H9 (cell line): ENCODE measurements around the gene RARA. TPM values are rescaled to one million over a fixed set of nuclear protein-coding genes. Genes with fewer than 3 reads are reported as not detected.

Source experiments
- DNase-seq: peaks from one replicate; pipeline ENCODE4 v3.0.0-alpha.2; 2017
- H2AFZ ChIP-seq: one replicate; pipeline ENCODE4 v1.6.1; 2013; ENCODE audit warnings: mild to moderate bottlenecking, low read length, control low read depth, moderate library complexity
- H2AK5ac ChIP-seq: 2 replicates; pipeline ENCODE4 v1.6.1; 2013; ENCODE audit warnings: low read length, control low read depth, mixed read lengths; ENCODE audit not compliant: insufficient read length
- H2BK120ac ChIP-seq: one replicate; pipeline ENCODE4 v1.6.1; 2013; ENCODE audit warnings: low read depth, mild to moderate bottlenecking, low read length, control low read depth, inconsistent platforms; ENCODE audit not compliant: poor library complexity, severe bottlenecking
- H2BK12ac ChIP-seq: 2 replicates; pipeline ENCODE4 v1.6.1; 2013; ENCODE audit warnings: low read length, control low read depth, mixed read lengths, low read depth; ENCODE audit not compliant: insufficient read length
- H2BK15ac ChIP-seq: 2 replicates; pipeline ENCODE4 v1.6.1; 2013; ENCODE audit warnings: low read depth, low read length, control low read depth
- H2BK20ac ChIP-seq: one replicate; pipeline ENCODE4 v1.6.1; 2013; ENCODE audit warnings: low read depth, mild to moderate bottlenecking, low read length, control low read depth, inconsistent platforms; ENCODE audit not compliant: poor library complexity, severe bottlenecking
- H2BK5ac ChIP-seq: 2 replicates; pipeline ENCODE4 v1.6.1; 2013; ENCODE audit warnings: low read length, control low read depth, mixed read lengths; ENCODE audit not compliant: insufficient read length
- H3K14ac ChIP-seq: 2 replicates; pipeline ENCODE4 v1.6.1; 2013; ENCODE audit warnings: low read length, control low read depth; ENCODE audit not compliant: insufficient read depth
- H3K18ac ChIP-seq: 2 replicates; pipeline ENCODE4 v1.6.1; 2013; ENCODE audit warnings: low read depth, mild to moderate bottlenecking, mixed read lengths, low read length, control low read depth; ENCODE audit not compliant: insufficient read length
- H3K23ac ChIP-seq: 2 replicates; pipeline ENCODE4 v1.6.1; 2013; ENCODE audit warnings: low read length, control low read depth, mixed read lengths, low read depth; ENCODE audit not compliant: insufficient read length
- H3K23me2 ChIP-seq: 2 replicates; pipeline ENCODE4 v1.6.1; 2013; ENCODE audit warnings: low read depth, mild to moderate bottlenecking, mixed read lengths, low read length, control low read depth; ENCODE audit not compliant: insufficient read length, poor library complexity, severe bottlenecking
- H3K27ac ChIP-seq: 2 replicates; pipeline ENCODE4 v1.5.1; 2013; ENCODE audit warnings: low read length, control low read depth, mixed read lengths, low read depth; ENCODE audit not compliant: insufficient read length
- H3K27me3 ChIP-seq: 2 replicates; pipeline ENCODE4 v1.6.1; 2013; ENCODE audit warnings: low read length, control low read depth, inconsistent platforms; ENCODE audit not compliant: insufficient read depth
- H3K4ac ChIP-seq: 2 replicates; pipeline ENCODE4 v1.6.1; 2013; ENCODE audit warnings: low read depth, mild to moderate bottlenecking, control low read depth, inconsistent platforms, low read length, moderate library complexity
- H3K4me1 ChIP-seq: 2 replicates; pipeline ENCODE4 v1.6.1; 2013; ENCODE audit warnings: low read length, control low read depth, inconsistent platforms; ENCODE audit not compliant: insufficient read depth
- H3K4me2 ChIP-seq: 2 replicates; pipeline ENCODE4 v1.6.1; 2013; ENCODE audit warnings: low read length, control low read depth, mixed read lengths; ENCODE audit not compliant: insufficient read length, insufficient read depth
- H3K56ac ChIP-seq: 2 replicates; pipeline ENCODE4 v1.6.1; 2013; ENCODE audit warnings: low read depth, mild to moderate bottlenecking, mixed read lengths, low read length, control low read depth; ENCODE audit not compliant: insufficient read length
- H3K79me1 ChIP-seq: 2 replicates; pipeline ENCODE4 v1.6.1; 2013; ENCODE audit warnings: low read depth, mild to moderate bottlenecking, moderate library complexity, low read length, control low read depth, inconsistent platforms; ENCODE audit not compliant: insufficient read depth, poor library complexity, severe bottlenecking
- H3K79me2 ChIP-seq: 2 replicates; pipeline ENCODE4 v1.6.1; 2013; ENCODE audit warnings: low read length, control low read depth, inconsistent platforms; ENCODE audit not compliant: insufficient read depth
- H3K9ac ChIP-seq: 2 replicates; pipeline ENCODE4 v1.6.1; 2013; ENCODE audit warnings: low read length, control low read depth, mixed read lengths; ENCODE audit not compliant: insufficient read length; ENCODE audit errors: extremely low read depth
- H3K9me3 ChIP-seq: one replicate; pipeline ENCODE4 v1.6.1; 2013; ENCODE audit warnings: low read depth, low read length, inconsistent platforms; ENCODE audit not compliant: control insufficient read depth
- H3T11ph ChIP-seq: one replicate; pipeline ENCODE4 v1.6.1; 2013; ENCODE audit warnings: mild to moderate bottlenecking, low read length, control low read depth, inconsistent platforms
- H4K20me1 ChIP-seq: one replicate; pipeline ENCODE4 v1.6.1; 2013; ENCODE audit not compliant: control insufficient read depth, insufficient read length, insufficient read depth
- H4K5ac ChIP-seq: 2 replicates; pipeline ENCODE4 v1.6.1; 2013; ENCODE audit warnings: low read depth, mild to moderate bottlenecking, mixed read lengths, low read length, control low read depth; ENCODE audit not compliant: insufficient read length
- H4K8ac ChIP-seq: replicated peaks from 2 replicates; pipeline ENCODE4 v1.6.1; 2013; ENCODE audit warnings: low read length, control low read depth, mixed read lengths, low read depth; ENCODE audit not compliant: insufficient read length
- H4K91ac ChIP-seq: 2 replicates; pipeline ENCODE4 v1.6.1; 2013; ENCODE audit warnings: low read depth, mild to moderate bottlenecking, moderate library complexity, mixed read lengths, low read length, control low read depth; ENCODE audit not compliant: insufficient read length
- H3K27ac Mint-ChIP-seq, 3 experiments: 2 replicates in 2 of 3; 3 replicates in 1 of 3; pipeline ENCODE4 v1.8.0; 2020 to 2021; ENCODE audit warnings: mixed read lengths in 3 of 3, mild to moderate bottlenecking in 1 of 3, moderate library complexity in 1 of 3
- H3K27me3 Mint-ChIP-seq: 2 replicates; pipeline ENCODE4 v1.8.0; 2021; ENCODE audit warnings: low read depth, mild to moderate bottlenecking, moderate library complexity, mixed read lengths
- H3K36me3 Mint-ChIP-seq, 3 experiments: 2 replicates in 2 of 3; 3 replicates in 1 of 3; pipeline ENCODE4 v1.8.0; 2020 to 2021; ENCODE audit warnings: low read depth in 3 of 3, mixed read lengths in 3 of 3; ENCODE audit not compliant: insufficient read depth in 1 of 3
- H3K4me1 Mint-ChIP-seq, 2 experiments: 2 replicates each; pipeline ENCODE4 v1.8.0; 2020; ENCODE audit warnings: mixed read lengths in 2 of 2
- H3K4me3 Mint-ChIP-seq, 2 experiments: 2 replicates in 1 of 2; 3 replicates in 1 of 2; pipeline ENCODE4 v1.8.0; 2020 to 2021; ENCODE audit warnings: mild to moderate bottlenecking in 2 of 2, mixed read lengths in 2 of 2, moderate library complexity in 1 of 2
- H3K9me3 Mint-ChIP-seq, 2 experiments: 2 replicates in 1 of 2; 3 replicates in 1 of 2; pipeline ENCODE4 v1.8.0; 2020; ENCODE audit warnings: mild to moderate bottlenecking in 2 of 2, mixed read lengths in 2 of 2, moderate library complexity in 1 of 2
- WGBS: extraction: QIAGEN DNeasy Blood & Tissue Kit; methylation state at CpG from one replicate; pipeline ENCODE4 v1.1.7; 2013; ENCODE audit warnings: missing lambda C conversion rate, low lambda C conversion rate, mixed read lengths; ENCODE audit not compliant: insufficient read length; ENCODE audit errors: extremely low coverage; 5-methylcytosine and 5-hydroxymethylcytosine counted together
- total RNA-seq: library from RNA; stranded (reverse); gene quantifications from 2 replicates; pipeline ENCODE4 v1.2.1, GENCODE V29; 2021
- TF ChIP-seq, protein P1 (sequence below): fragments of 200-600 bp; sonication (generic); conservative IDR thresholded peaks from 3 replicates; pipeline ENCODE4 v1.8.0; 2021; ENCODE audit warnings: antibody characterized with exemption, mild to moderate bottlenecking

The RARA gene
- total RNA-seq, 1 experiment from 2014 or later = 17.6 TPM

DNA sequence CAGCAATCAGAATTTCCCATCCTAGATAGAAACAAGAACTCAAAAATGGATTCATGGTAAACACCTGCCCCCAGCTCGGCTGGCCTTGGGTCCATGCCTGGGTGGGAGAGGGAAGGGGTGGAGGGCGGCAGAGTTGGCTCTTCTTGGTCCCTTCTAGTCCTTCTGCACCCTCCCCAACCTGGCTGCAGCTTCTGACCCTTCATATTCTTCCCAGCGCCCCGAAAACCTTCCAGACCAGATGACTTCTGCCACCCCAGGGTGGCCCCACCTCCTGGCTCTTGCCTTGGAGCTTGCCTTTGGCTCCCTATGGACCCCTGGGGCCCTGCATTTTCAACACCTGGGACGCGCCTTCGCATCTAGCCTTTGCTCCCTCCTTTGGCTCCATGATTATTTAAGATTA, 60.9 kb downstream of the RARA start:
- no peak overlapping the region for H3K27ac ChIP-seq
- no peak overlapping the region for H3K18ac ChIP-seq
- WGBS = no CpG with 5 or more reads among the region's 7 CpGs
- Mint-ChIP-seq H3K27me3 (peaks cover 3% of the 10 kb centered on the region), H3K36me3 (peaks cover 0 to 5% (median 2%) of the 10 kb centered on the region in 3 experiments; a peak in 4 of 7 replicates), H3K27ac (no peak overlapping the region), H3K9me3 (peaks cover 4 to 6% of the 10 kb centered on the region in 2 experiments; a peak in 4 of 5 replicates), H3K4me1 (peaks cover 6 to 11% of the 10 kb centered on the region in 2 experiments), H3K4me3 (no peak overlapping the region)
- TF ChIP-seq, protein P1, sequence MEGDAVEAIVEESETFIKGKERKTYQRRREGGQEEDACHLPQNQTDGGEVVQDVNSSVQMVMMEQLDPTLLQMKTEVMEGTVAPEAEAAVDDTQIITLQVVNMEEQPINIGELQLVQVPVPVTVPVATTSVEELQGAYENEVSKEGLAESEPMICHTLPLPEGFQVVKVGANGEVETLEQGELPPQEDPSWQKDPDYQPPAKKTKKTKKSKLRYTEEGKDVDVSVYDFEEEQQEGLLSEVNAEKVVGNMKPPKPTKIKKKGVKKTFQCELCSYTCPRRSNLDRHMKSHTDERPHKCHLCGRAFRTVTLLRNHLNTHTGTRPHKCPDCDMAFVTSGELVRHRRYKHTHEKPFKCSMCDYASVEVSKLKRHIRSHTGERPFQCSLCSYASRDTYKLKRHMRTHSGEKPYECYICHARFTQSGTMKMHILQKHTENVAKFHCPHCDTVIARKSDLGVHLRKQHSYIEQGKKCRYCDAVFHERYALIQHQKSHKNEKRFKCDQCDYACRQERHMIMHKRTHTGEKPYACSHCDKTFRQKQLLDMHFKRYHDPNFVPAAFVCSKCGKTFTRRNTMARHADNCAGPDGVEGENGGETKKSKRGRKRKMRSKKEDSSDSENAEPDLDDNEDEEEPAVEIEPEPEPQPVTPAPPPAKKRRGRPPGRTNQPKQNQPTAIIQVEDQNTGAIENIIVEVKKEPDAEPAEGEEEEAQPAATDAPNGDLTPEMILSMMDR = no peak
- H3T11ph ChIP-seq = no peak overlapping the region
- H3K4ac ChIP-seq = no peak overlapping the region
- no peak overlapping the region for H4K8ac ChIP-seq
- no peaks in the 10 kb centered on the region for H3K23me2 ChIP-seq
- no peak overlapping the region for H2BK120ac ChIP-seq
- H2AK5ac ChIP-seq = no peak overlapping the region
- no peak overlapping the region for H4K5ac ChIP-seq
- H2BK20ac ChIP-seq = no peak overlapping the region
- no peaks in the 10 kb centered on the region for H3K27me3 ChIP-seq
- no peak overlapping the region for H3K9ac ChIP-seq
- H3K4me2 ChIP-seq = no peak overlapping the region
- no peak overlapping the region for H2BK5ac ChIP-seq
- H3K79me1 ChIP-seq = no peaks in the 10 kb centered on the region
- H3K9me3 ChIP-seq = no peaks in the 10 kb centered on the region
- no peaks in the 10 kb centered on the region for H4K20me1 ChIP-seq
- H4K91ac ChIP-seq = no peak overlapping the region
- H3K4me1 ChIP-seq = peaks cover under 1% of the 10 kb centered on the region; the same call in 1 of the 2 replicates
- no peak overlapping the region for H2AFZ ChIP-seq
- no peak overlapping the region for H3K56ac ChIP-seq
- no peaks in the 10 kb centered on the region for H3K79me2 ChIP-seq
- no peak overlapping the region for H2BK12ac ChIP-seq
- no peak for DNase-seq
- H3K23ac ChIP-seq = no peak overlapping the region
- no peak overlapping the region for H3K14ac ChIP-seq
- no peak overlapping the region for H2BK15ac ChIP-seq
